DMS153 (cell line): ENCODE measurements around the gene RPL29.

Experiments used
- DNase-seq: peaks from one replicate; lab custom pipeline; 2025; lab: John Stamatoyannopoulos, UW

RPL29 gene

GRCh38 chr3:51982838-51983577 is 12.7 kb downstream of the RPL29 start, which contains the start of gene ACY1:
ACY1 (plus strand) TSS chr3:51983535; CDS start chr3:51984065, 530 bp downstream.
- DNase-seq = peak; percentile 19

GRCh38 chr3:51982352-51982837 is 13.3 kb downstream of the RPL29 start:
- peak; percentile 18 for DNase-seq

GRCh38 chr3:51980253-51980652 is 15.4 kb downstream of the RPL29 start:
- no peak for DNase-seq

- DNase-seq = no peak
Observed at GRCh38 chr3:51978143-51978502, 17.6 kb downstream of the RPL29 start.

GRCh38 chr3:51977446-51978142 is 18.1 kb downstream of the RPL29 start:
- DNase-seq = no peak

- no peak for DNase-seq
Observed at GRCh38 chr3:51975852-51976549, 19.7 kb downstream of the RPL29 start.

GRCh38 chr3:51974963-51975851 is 20.5 kb downstream of the RPL29 start, which contains the start of gene ABHD14A:
ABHD14A (plus strand) TSS chr3:51975064; CDS start chr3:51975136, 72 bp downstream.
- DNase-seq = no peak

- DNase-seq = no peak
Observed at GRCh38 chr3:51974277-51974962, 21.3 kb downstream of the RPL29 start.

- no peak for DNase-seq
Observed at GRCh38 chr3:51971350-51971749, 24.3 kb downstream of the RPL29 start.

- DNase-seq = no peak
Observed at GRCh38 chr3:51970606-51971300, 24.9 kb downstream of the RPL29 start.

- no peak for DNase-seq
Observed at GRCh38 chr3:51969841-51970240, 25.9 kb downstream of the RPL29 start.

GRCh38 chr3:51968883-51969678 is 26.6 kb downstream of the RPL29 start:
- DNase-seq = no peak

- no peak for DNase-seq
Observed at GRCh38 chr3:51968170-51968775, 27.4 kb downstream of the RPL29 start.

- DNase-seq = no peak
Observed at GRCh38 chr3:51967384-51968169, 28.1 kb downstream of the RPL29 start, which contains the start of gene PCBP4. PCBP4 (minus strand) TSS chr3:51967454; CDS start chr3:51961240, 6,214 bp downstream.

GRCh38 chr3:51966922-51967383 is 28.7 kb downstream of the RPL29 start:
- no peak for DNase-seq

- DNase-seq = no peak
Observed at GRCh38 chr3:51966486-51966885, 29.2 kb downstream of the RPL29 start.

- no peak for DNase-seq
Observed at GRCh38 chr3:51966016-51966415, 29.7 kb downstream of the RPL29 start.

- no peak for DNase-seq
Observed at GRCh38 chr3:51964521-51964920, 31.2 kb downstream of the RPL29 start.
